Cardiac septum (tissue), 1 donor: ENCODE data around the gene KRI1. TPM values are rescaled to one million over a fixed set of nuclear protein-coding genes. Genes with fewer than 3 reads are reported as not detected.
"Not testable (repeated sequence)": the region's sequence is repeated elsewhere in the genome, so short reads cannot be mapped to it uniquely, and the experiment has no call there.

Experiments used
- DNase-seq: peaks from one replicate; pipeline ENCODE4 v3.0.0-alpha.2; 2020; ENCODE audit warnings: low spot score
- intact Hi-C: fragments of 100-400 bp; cut with DNase I; formaldehyde crosslinking; loops from one replicate; pipeline ENCODE4 v1.14.0; 2022
- total RNA-seq: library from RNA; stranded (reverse); fragmentation: NEBNext Ultra II Directional; extraction: Animal tissue kit (Norgen Biotek cat#: 25700); gene quantifications from one replicate; pipeline ENCODE4 v1.2.1, GENCODE V29; 2021
- donor health status: DM: no; HTN: no; CAD: no.

KRI1 gene
- total RNA-seq, 1 donor from 2014 or later, result 10.8 TPM

GRCh38 chr19:10553087-10553667, 12.6 kb downstream of the KRI1 start:
- intact Hi-C loops, result no loop called here
- no peak for DNase-seq

GRCh38 chr19:10552510-10553053, 13.2 kb downstream of the KRI1 start:
- DNase-seq, result no peak
- intact Hi-C loops, result no loop called here

- DNase-seq, result no peak
- intact Hi-C loops, result no loop called here
Observed at GRCh38 chr19:10551698-10552301, 14.0 kb downstream of the KRI1 start.

- DNase-seq, intact Hi-C loops: not testable (repeated sequence)
Observed at GRCh38 chr19:10551006-10551405, 14.8 kb downstream of the KRI1 start.

- intact Hi-C loops, result no loop called here
Observed at GRCh38 chr19:10550336-10550735, 15.5 kb downstream of the KRI1 start.

GRCh38 chr19:10549733-10550132, 16.1 kb downstream of the KRI1 start:
- DNase-seq, result no peak
- intact Hi-C loops, result no loop called here

More at GRCh38 chr19:10550336-10550735, 15.5 kb downstream of the KRI1 start:
- DNase-seq, result no peak

- intact Hi-C loops, result no loop called here
- DNase-seq, result no peak
Observed at GRCh38 chr19:10548746-10549276, 17.0 kb downstream of the KRI1 start.

- intact Hi-C loops, result no loop called here
- DNase-seq, result no peak
Observed at GRCh38 chr19:10546817-10547216, 19.0 kb downstream of the KRI1 start.

- DNase-seq, result no peak
Observed at GRCh38 chr19:10544753-10545251, 21.0 kb downstream of the KRI1 start.

GRCh38 chr19:10544242-10544752, 21.5 kb downstream of the KRI1 start:
- no peak for DNase-seq
- intact Hi-C loops, result loop anchor here (2.0 kb wide), 1 partner anchor 21 kb away; no protein-coding TSS in a partner anchor

More at GRCh38 chr19:10544753-10545251, 21.0 kb downstream of the KRI1 start:
- intact Hi-C loops, result loop anchor here (2.0 kb wide), 1 partner anchor 20 kb away; no protein-coding TSS in a partner anchor

- DNase-seq, result peak; percentile 91
Observed at GRCh38 chr19:10543420-10544241, 22.2 kb downstream of the KRI1 start, which contains the start of gene ATG4D. Gene ATG4D, plus strand, starts transcription at chr19:10543904. Its CDS starts 187 bp downstream, at chr19:10544091.

GRCh38 chr19:10543059-10543419, 22.8 kb downstream of the KRI1 start:
- intact Hi-C loops, result no loop called here
- DNase-seq, result no peak

More at GRCh38 chr19:10543420-10544241, 22.2 kb downstream of the KRI1 start, which contains the start of gene ATG4D:
- intact Hi-C loops, result loop anchor here (2.0 kb wide), 1 partner anchor 21 kb away; no protein-coding TSS in a partner anchor

GRCh38 chr19:10539016-10539415, 26.8 kb downstream of the KRI1 start:
- intact Hi-C loops, DNase-seq: not testable (repeated sequence)

GRCh38 chr19:10538204-10538983, 27.4 kb downstream of the KRI1 start:
- intact Hi-C loops, result no loop called here
- DNase-seq, result no peak

- no peak for DNase-seq
- intact Hi-C loops, result no loop called here
Observed at GRCh38 chr19:10537668-10538067, 28.1 kb downstream of the KRI1 start.

GRCh38 chr19:10535613-10536012, 30.2 kb downstream of the KRI1 start:
- no peak for DNase-seq
- intact Hi-C loops, result no loop called here

GRCh38 chr19:10533646-10534386, 32.0 kb downstream of the KRI1 start:
- intact Hi-C loops, result no loop called here
- DNase-seq, result no peak

- no peak for DNase-seq
- intact Hi-C loops, result no loop called here
Observed at GRCh38 chr19:10532457-10532856, 33.4 kb downstream of the KRI1 start.
